DMS114 treated with DMSO at 0.1 percent for 48 hours (cell line): ENCODE results near the gene SCD.

Experiments used
- DNase-seq: peaks from one replicate; lab custom pipeline; 2025; ENCODE audit not compliant: unreplicated experiment; lab: John Stamatoyannopoulos, UW

The SCD gene

GRCh38 chr10:100391163-100392002, 44.4 kb downstream of the SCD start:
- DNase-seq: no peak

GRCh38 chr10:100392686-100393003, 45.6 kb downstream of the SCD start:
- DNase-seq: no peak

GRCh38 chr10:100395626-100396025, 48.6 kb downstream of the SCD start:
- no peak for DNase-seq

GRCh38 chr10:100396605-100397004, 49.6 kb downstream of the SCD start:
- DNase-seq: no peak

- no peak for DNase-seq
Measured at GRCh38 chr10:100401631-100402328, 54.7 kb downstream of the SCD start.

- DNase-seq: no peak
Measured at GRCh38 chr10:100403734-100404133, 56.7 kb downstream of the SCD start.

GRCh38 chr10:100413173-100413572, 66.1 kb downstream of the SCD start:
- no peak for DNase-seq
